GM18508 (cell line): Measurements from ENCODE around the gene MGP.
A peak's percentile ranks its signal among the peaks of the same experiment; 100 is the strongest.

Experiments
- ATAC-seq: cut with Tn5 transposase; IDR thresholded peaks from one replicate; pipeline ENCODE4 v1.9.1; 2021; ENCODE audit warnings: moderate number of reproducible peaks; ENCODE audit not compliant: insufficient read depth, unreplicated experiment

The MGP gene

GRCh38 chr12:14903386-14904098, 17.9 kb upstream of the MGP start:
- no peak for ATAC-seq

GRCh38 chr12:14902465-14902864, 16.8 kb upstream of the MGP start:
- no peak for ATAC-seq

DNA sequence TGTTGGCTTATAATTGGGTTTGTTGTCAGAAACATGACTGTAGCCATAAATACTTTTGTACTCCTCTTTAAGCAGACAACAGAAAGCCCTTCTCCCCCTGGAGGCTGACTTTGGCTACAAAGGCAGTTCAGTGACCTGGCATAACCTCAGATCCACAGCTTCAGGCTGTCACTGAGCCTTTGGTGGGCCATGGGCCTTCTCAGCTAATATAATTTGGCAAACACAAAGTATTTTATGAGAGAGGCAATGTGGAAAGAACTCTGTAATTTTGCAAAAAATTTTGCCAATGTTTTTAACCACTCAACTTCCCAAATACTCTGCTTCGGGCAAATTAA, 15.5 kb upstream of the MGP start:
- ATAC-seq, result no peak

DNA sequence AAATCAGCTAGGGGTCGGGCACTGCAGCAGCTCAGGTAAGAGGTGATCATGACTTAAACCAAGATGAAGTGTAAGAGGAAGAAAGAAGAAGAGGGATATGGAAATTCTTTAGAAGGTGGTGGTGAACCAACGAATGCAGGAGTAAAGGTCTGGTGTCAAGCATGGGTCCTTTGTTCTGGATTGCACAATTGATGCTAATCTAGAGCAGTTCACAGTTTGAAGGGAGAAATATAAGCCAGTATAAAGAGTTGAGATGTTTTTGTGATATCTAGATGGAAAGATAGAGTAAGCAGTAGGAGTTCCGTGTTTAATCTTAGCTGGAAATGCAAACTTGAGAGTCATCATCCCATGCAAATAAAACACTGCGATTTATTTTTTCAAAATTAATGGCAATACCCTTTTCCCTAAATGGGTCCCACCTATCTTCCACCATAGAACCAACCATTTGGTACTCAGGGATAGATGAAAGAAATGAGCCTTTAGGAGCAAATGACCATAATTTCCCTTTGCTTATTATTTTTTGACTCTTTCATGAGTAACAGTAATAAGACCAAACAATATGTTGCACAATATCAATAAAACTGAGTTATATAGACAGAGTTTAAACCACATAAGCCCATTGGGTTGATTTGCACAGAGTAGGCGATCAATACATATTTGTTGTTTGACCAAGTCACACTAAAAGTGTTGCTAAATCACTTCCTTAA, 15.0 kb upstream of the MGP start:
- ATAC-seq, result no peak

- no peak for ATAC-seq
Measured at GRCh38 chr12:14896521-14897169, 11.0 kb upstream of the MGP start.

DNA sequence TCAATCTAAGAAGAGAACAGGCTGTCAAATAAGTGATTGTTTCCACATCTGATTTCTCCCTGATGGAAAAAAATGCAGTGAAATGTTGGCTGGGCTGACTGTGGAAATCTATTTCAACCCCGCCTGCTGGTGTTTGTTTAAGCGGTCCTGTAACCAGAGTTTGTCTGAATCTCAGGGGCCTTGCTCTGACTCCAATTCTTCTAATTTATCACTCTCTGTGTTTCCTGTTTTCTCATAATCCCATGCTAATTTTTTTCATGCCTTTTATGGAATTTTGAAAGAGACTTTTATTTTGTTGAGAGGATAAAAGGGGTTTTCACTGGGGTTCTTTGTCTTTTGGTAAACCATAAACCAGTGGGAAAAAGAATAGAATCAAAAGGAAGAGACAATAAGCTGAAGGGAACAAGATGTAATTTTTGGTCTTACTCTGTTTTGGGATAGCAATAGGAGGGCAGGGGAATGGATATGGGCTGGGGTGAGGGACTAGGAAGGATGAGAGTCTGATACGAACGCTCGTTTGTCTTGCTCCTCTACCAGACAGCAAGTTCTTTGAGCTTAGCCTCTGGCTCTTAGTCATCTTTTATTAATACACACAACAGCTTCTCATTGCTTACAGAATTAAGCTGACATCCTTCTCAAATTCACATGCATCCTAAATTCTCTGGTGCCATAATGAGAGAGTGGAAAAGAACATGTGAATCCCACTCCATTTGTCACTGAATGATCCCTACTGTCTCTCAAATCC, 8.0 kb upstream of the MGP start:
- ATAC-seq, result no peak

GRCh38 chr12:14892726-14893505, 7.3 kb upstream of the MGP start:
- no peak for ATAC-seq

GRCh38 chr12:14890701-14891100, 5.0 kb upstream of the MGP start:
- no peak for ATAC-seq

DNA sequence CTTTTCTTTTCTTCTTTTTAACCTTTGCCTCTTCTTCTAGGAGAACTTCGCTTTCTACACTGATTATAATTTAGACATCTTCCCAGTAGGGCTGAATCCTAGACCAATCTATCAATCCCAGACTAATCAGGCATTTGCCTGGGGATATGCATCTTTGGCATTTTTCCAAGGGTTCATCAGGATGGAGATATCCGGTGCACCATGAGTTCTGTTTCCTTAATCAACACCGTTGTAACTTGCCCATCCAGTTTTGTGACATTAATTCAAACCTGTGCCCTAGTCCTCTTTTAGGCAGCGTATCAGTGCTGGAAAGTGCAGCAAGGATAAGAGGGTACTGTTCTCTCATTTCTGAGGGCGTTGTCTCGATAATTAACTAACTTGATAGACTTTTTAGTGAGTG, 617 bp upstream of the MGP start:
- ATAC-seq, result no peak

DNA sequence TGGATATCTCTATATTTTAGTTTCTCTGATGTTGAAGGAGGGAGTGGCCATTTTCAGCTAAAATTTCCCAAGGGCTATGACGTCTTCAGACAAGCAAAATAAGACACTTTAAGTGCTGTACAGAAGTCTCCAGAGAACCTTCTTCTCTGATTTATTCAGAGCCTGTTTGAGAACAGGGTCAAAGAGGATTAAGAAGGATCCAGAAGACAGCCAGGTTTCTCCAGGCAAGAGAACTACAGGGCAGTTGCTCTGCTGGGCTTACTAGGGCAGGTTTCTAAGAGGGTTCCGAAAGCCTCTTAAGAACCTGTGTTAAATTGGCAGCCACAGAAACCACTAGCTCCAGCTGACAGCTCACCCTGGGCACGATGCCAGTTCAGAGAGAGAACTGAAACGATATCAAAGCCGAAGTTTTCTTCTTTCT, 1.2 kb downstream of the MGP start:
- ATAC-seq, result peak; percentile 92

GRCh38 chr12:14883686-14884085, 2.0 kb downstream of the MGP start:
- no peak for ATAC-seq

- no peak for ATAC-seq
Measured at GRCh38 chr12:14880890-14881453, 4.7 kb downstream of the MGP start.

DNA sequence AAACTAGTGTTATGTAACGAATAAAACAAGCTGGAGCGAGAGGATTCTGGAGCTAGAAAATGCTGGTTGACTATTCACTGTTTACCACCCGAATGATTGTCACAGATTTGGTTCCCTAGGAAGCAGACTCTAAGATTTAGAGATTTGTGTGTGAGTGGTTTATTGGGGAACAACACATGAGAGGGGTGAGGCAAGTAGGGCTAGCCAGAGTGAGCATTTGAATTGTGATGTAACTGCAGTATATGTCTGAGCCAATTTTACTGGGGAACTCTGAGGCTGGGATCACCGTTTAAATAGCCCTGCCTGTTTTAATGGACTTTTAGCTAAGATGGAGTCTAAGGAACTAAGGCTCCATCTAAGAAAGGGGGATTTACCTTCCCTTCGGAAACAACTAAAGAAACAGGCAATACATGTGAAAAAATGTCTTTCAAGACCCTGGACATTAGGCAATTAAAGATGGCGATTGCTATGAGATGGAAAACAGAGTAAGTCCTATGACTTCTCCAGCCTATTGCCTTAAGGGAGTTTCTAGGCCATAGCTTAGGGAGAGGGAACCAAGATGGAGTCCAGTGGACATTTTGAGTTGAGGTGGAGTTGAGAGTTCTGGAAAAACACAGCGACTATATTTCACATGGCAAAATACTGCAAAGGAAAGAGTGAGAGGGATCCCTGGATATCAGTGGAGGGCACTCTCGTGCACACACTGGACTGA, 6.3 kb downstream of the MGP start:
- ATAC-seq, result no peak

DNA sequence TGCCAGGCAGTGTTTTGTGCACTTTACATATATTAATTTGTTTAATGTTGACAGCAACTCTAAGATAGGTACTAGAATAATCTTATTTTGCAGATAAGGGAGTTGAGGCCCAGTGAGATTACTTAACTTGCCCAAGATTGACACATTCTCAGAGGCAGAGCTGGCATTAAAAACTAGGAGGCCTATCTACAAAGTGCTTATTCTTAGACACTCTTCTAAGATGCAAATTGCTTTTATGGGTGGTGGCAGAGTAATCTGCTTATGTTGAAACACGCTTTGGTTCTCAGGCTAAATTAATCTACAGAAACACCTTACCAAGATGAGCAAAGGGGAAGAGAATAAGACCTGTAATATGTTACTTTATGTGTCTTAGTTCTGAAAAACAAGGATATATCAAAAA, 7.2 kb downstream of the MGP start:
- ATAC-seq, result no peak

GRCh38 chr12:14876833-14877232, 8.8 kb downstream of the MGP start:
- no peak for ATAC-seq

GRCh38 chr12:14874882-14875281, 10.8 kb downstream of the MGP start:
- no peak for ATAC-seq

- ATAC-seq, result no peak
Measured at GRCh38 chr12:14873440-14874185, 12.0 kb downstream of the MGP start.

DNA sequence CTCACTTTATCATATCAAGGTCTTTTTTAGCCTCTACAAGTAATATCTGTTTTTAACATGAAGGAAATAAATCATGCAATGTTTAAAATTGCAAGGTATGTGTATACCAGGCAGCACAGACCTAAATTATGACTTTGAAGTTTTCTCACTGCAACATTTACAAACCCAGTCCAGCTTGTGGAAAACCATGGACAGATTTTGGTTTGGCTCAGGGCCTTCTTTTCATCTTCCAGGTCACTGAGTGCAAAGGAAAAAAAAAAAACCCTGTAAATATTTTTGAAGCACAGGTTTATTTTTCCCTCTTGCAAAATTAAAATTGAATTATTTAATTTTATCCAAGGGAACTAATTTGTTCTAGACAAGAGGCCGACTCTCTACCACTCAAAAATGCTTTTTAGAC, 13.8 kb downstream of the MGP start:
- no peak for ATAC-seq

DNA sequence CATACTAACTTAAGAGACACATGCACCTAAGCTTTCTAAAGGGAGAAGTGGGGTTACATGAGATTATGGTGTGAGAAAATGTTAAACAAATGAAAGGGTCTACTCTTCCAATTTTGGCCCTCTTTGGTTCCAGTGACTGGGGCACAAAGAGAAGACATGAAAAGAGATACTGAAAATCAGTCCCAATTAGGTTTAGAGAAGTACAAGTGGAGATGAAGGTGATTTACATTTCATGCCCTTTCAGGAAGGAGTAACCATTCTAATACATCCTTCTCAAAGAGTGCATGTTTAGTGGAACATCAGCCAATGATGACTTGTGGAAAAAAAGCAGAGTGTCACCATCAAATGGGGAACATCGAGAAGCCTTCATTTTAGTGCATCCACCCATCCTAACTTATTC, 14.4 kb downstream of the MGP start:
- ATAC-seq, result no peak
